KBM-7 (cell line): ENCODE measurements around the gene GUCY2F.

ENCODE experiments used
- DNase-seq: peaks from one replicate; pipeline ENCODE4 v3.0.0-alpha.2; 2015
- in situ Hi-C: fragments of 300-500 bp; cut with MboI; formaldehyde crosslinking; loops from 2 replicates; pipeline ENCODE4 v1.14.3; 2020; ENCODE audit warnings: low sequenced_read_pairs, low pct_unique_long_range_greater_than_20kb, mixed read lengths

The GUCY2F gene

GRCh38 chrX:109481986-109482385, at the start of gene GUCY2F:
GUCY2F (minus strand) TSS chrX:109482086; CDS start chrX:109475936, 6,150 bp downstream.
- DNase-seq: no peak
- in situ Hi-C loops: loop anchor here (25.0 kb wide), 3 partner anchors 405 to 930 kb away; no protein-coding TSS in a partner anchor

DNA sequence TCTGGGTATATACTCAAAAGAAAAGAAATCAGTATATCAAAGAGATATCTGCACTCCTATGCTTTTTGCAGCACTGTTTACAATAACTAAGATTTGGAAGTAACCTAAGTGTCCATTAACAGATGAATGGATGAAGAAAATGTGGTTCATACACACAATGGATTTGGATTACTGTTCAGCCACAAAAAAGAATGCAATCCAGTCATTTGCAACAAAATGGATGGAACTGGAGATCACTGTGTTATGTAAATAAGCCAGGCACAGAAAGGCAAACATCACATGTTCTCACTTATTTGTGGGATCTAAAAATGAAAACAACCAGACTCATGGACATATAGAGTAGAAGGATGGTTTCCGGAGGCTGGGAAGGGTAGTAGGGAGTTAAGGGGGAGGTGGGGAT, 37.1 kb upstream of the GUCY2F start:
- DNase-seq: no peak
- in situ Hi-C loops: no loop called here

- in situ Hi-C loops: no loop called here
- DNase-seq: no peak
These were observed 29.2 kb upstream of the GUCY2F start for GRCh38 chrX:109511113-109511512.

DNA sequence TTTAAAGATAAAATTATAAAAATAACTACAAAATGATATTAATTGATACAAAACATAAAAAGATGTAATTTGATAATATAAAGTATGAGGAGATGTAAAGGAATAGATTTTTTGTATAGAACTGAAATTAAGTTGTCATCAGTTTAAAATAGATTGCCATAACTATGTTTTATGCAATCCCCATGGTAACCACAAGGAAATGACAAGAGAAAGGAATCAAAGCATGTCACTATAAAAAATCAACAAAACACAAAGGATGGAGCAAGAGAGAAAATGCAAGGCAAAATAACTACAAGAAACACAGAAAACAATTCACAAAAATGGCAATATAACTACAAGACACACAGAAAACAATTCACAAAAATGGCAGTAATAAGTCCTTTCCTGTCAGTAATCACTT, 27.0 kb upstream of the GUCY2F start:
- DNase-seq: no peak
- in situ Hi-C loops: no loop called here

GRCh38 chrX:109501176-109501575, 19.3 kb upstream of the GUCY2F start:
- in situ Hi-C loops: no loop called here

GRCh38 chrX:109498434-109498833, 16.5 kb upstream of the GUCY2F start:
- in situ Hi-C loops: loop anchor here (10.0 to 25.0 kb wide), 4 partner anchors 136 to 914 kb away; no protein-coding TSS in a partner anchor

More at GRCh38 chrX:109501176-109501575, 19.3 kb upstream of the GUCY2F start:
- no peak for DNase-seq

GRCh38 chrX:109489174-109489573, 7.3 kb upstream of the GUCY2F start:
- in situ Hi-C loops: loop anchor here (25.0 kb wide), 3 partner anchors 398 to 923 kb away; no protein-coding TSS in a partner anchor

More at GRCh38 chrX:109498434-109498833, 16.5 kb upstream of the GUCY2F start:
- DNase-seq: no peak

GRCh38 chrX:109487640-109488039, 5.8 kb upstream of the GUCY2F start:
- in situ Hi-C loops: loop anchor here (25.0 kb wide), 3 partner anchors 400 to 925 kb away; no protein-coding TSS in a partner anchor
- DNase-seq: peak; percentile 25

More at GRCh38 chrX:109489174-109489573, 7.3 kb upstream of the GUCY2F start:
- DNase-seq: no peak

DNA sequence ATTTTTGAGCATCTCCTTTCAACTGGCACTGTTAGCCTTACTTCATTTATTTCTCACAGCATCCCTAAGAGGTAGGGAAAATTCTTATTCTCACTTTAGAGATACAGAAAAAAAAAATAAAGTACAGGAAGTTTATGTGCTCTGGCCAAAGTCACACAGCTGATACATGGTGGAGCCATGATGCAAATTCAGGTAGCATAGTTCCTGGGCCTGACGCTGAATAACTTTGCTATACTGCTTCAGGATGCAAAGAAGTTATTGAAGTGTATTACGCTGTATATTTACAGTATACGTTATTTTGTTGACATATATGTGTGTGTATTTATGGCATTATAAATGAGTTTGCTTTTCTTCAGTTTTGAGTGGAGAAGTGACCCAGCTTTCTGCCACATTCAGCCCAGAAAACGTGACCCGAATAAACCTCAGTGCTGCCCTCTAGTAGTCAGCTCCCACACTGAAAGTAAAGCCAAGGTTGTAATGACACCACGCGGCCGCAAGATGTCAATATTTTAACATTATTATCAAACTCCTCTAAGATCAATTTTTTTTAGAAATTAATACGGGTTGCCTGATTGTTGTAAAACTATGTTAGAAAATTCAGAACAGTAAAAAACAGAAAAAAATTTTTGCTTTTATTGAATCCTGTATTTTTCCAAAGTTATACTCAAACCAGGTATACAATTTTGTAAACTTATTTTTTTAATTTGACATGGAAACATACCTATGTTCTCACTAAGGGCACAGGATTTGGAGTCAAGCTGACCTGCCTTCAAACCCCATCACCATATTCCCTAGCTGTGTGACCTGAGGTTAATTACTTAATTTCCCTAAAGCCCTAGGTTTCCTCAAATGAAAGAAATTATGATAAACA, 3.8 kb upstream of the GUCY2F start:
- peak; percentile 98 for DNase-seq
- in situ Hi-C loops: loop anchor here (25.0 kb wide), 3 partner anchors 402 to 927 kb away; no protein-coding TSS in a partner anchor

- in situ Hi-C loops: loop anchor here (25.0 kb wide), 3 partner anchors 402 to 927 kb away; no protein-coding TSS in a partner anchor
These were observed 3.0 kb upstream of the GUCY2F start for GRCh38 chrX:109484886-109485285.

GRCh38 chrX:109475174-109475891, 6.6 kb downstream of the GUCY2F start:
- in situ Hi-C loops: loop anchor here (25.0 kb wide), 3 partner anchors 412 to 937 kb away; no protein-coding TSS in a partner anchor
- peak; percentile 79 for DNase-seq

More at GRCh38 chrX:109484886-109485285, 3.0 kb upstream of the GUCY2F start:
- no peak for DNase-seq

DNA sequence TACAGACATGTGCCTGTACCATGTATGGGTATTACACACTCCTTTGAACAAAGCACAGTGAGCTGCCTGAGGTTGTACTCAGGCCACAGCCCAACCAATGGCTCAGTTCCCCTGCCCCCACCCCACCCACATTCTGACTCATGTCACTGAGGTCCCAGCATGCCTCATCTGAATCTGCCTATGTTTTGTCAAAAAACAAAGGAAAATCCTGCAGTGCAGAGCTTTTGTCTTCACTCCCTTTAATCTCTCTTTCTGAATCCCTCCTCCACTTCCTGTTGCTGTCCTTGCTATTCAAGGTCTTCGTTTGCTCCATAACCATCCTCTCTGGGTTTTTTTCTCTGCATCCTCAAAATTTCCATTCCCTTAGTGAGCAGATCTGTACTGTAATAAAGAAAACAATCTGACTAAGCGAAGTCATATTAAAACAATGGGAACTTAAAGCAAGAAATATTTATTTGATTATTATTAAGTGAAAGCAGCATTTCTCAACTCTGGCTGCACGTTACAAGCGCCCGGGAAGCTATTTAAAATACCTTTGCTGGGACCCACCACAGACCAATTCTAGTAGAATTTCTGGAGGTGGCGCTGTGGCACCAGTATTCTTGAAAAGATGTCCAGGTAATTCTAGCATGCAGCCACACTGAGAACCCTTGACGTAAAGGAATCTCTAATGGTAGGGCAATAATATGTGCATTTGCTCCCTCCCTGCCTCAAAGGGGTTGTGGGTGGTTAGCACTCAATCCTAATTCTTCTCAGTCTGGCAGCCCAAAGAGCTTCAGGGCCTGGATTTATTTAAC, 8.7 kb downstream of the GUCY2F start:
- in situ Hi-C loops: no loop called here
- DNase-seq: peak; percentile 30

GRCh38 chrX:109464231-109464630, 17.7 kb downstream of the GUCY2F start:
- in situ Hi-C loops: no loop called here
- no peak for DNase-seq

- in situ Hi-C loops: no loop called here
- DNase-seq: no peak
These were observed 18.1 kb downstream of the GUCY2F start for GRCh38 chrX:109463784-109464183.

DNA sequence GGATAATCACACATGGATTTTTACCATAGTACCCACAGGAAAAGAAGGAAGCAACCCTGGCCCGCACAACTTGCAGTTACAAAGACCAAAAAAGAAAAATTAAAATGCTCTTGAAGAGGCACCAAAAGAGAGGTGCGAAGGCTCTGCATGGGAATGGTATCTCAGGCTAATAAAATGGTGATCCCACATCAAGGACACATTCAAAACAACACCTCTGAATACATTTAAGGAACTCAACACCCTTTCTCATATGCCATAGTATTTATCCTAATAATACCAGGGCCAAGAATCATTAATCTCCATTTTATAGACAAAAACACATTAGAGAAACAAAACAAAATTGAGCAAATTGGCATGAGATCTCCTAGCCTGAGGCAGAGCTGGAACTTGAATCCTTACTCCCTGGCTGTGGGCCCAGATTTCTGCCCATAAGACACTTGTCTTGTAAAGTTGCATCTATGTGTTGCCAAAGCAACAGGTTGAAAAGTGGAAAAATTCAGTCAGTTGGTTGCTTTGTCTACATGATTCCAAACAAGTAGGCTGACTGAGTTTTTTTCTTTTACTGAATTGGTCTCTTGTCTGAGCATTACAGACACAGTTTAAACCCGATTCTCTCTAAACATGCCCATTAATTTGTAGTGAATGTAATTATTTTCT, 33.5 kb downstream of the GUCY2F start:
- in situ Hi-C loops: no loop called here
- DNase-seq: no peak

DNA sequence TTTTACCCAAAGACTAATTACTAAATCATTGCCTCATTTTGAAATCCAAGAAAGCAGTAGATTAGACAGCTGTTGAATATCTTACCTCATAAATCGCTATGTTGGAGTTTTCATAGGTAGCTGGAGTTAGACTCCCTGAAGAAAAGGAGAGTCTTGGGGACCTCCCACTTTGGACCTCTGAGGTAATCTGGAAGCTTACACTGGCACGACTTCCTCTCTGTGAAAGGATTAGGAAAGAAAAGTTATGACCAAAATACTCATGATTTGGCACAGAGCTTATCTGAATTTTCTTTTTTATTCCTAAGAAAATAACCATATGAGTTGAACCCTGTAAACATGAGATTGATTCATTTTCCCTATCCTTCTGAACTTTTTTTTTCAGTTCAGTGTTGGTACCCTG, 40.6 kb downstream of the GUCY2F start:
- in situ Hi-C loops: no loop called here
- DNase-seq: no peak

DNA sequence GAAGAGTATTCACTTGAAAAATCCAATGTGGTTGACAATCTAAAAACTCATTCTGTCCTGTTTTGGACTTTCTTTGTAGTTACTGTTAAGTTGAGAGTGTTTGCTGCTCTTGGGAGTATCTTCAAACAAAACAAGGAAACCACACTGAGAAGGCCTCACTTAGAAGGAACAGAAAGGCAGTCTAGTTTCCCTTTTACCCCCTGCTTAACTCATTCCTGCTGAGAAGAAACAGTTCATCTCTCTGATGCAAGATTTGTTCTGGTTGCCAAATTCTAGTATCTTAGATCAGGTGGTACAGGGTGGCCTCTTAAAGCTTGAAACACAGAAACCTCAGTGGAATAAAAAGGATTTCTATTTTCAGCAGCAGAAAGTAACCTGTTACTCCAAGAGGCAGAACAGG, 41.4 kb downstream of the GUCY2F start:
- no peak for DNase-seq

DNA sequence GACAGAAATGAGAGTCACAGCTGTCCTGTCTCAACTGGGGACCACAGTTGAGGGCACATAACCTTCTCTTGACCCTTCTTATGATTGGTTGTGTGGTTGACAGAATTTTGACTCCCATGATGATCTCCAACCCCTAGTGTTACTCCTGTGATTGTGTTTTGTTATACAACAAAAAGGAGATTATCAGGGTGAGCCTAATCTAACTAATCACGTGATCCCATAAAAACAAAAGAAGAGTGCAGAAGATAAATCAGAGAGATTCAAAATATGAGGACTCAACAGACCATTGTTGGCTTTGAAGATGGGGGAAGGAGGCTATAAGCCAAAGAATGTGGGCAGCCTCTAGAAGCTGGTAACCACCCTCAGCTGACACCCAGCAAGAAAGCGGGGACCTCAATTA, 72.7 kb downstream of the GUCY2F start:
- DNase-seq: no peak

More for the DNA sequence above, 41.4 kb downstream of the GUCY2F start:
- in situ Hi-C loops: no loop called here

More for the DNA sequence above, 72.7 kb downstream of the GUCY2F start:
- in situ Hi-C loops: no loop called here
